IMR-90 (cell line): ENCODE measurements around the gene MLLT3. TPM values are rescaled to one million over a fixed set of nuclear protein-coding genes. Genes with fewer than 3 reads are reported as not detected.

Experiments used
- ATAC-seq: fragments of 200-7000 bp; cut with Tn5 transposase; 2 replicates; pipeline ENCODE4 v1.9.1; 2020; ENCODE audit warnings: low read depth, mild to moderate bottlenecking, moderate library complexity
- BruUV-seq: library from RNA; stranded (reverse); fragments of 400-500 nt; replicated peaks from 2 replicates; lab custom pipeline; 2021; lab: Mats Ljungman, UMichigan
- CTCF ChIA-PET: fragments of 300-600 bp; formaldehyde crosslinking; extraction: SDS; loops from one replicate; lab custom pipeline; 2021; ENCODE audit warnings: antibody characterized with exemption; lab: Yijun Ruan, JAX
- POLR2A ChIA-PET: fragments of 300-600 bp; sonication (Branson Sonifier 250); formaldehyde crosslinking; loops from one replicate; lab custom pipeline; 2022; ENCODE audit warnings: antibody characterized with exemption; ENCODE audit not compliant: unreplicated experiment; lab: Charles Lee
- DNase-seq: peaks from one replicate; pipeline ENCODE4 v3.0.0; 2013
- H2AFZ ChIP-seq: replicated peaks from 2 replicates; pipeline ENCODE3; 2013; ENCODE audit warnings: low read length, mild to moderate bottlenecking; ENCODE audit not compliant: poor library complexity
- H2AK5ac ChIP-seq: 2 replicates; pipeline ENCODE4 v1.6.1; 2013; ENCODE audit warnings: low read depth, low read length, inconsistent platforms
- H2AK9ac ChIP-seq: replicated peaks from 2 replicates; pipeline ENCODE3; 2013; ENCODE audit warnings: mild to moderate bottlenecking, low read depth, low read length, moderate library complexity; ENCODE audit not compliant: poor library complexity
- H2BK120ac ChIP-seq: 2 replicates; pipeline ENCODE4 v1.6.1; 2013; ENCODE audit warnings: low read depth, low read length, inconsistent platforms
- H2BK15ac ChIP-seq: 3 replicates; pipeline ENCODE4 v1.6.1; 2013; ENCODE audit warnings: low read depth, low read length, inconsistent platforms
- H2BK20ac ChIP-seq: 2 replicates; pipeline ENCODE4 v1.6.1; 2013; ENCODE audit warnings: low read depth, mild to moderate bottlenecking, inconsistent platforms, low read length, moderate library complexity
- H2BK5ac ChIP-seq: 2 replicates; pipeline ENCODE4 v1.6.1; 2013; ENCODE audit warnings: mild to moderate bottlenecking, low read depth, low read length, inconsistent platforms; ENCODE audit not compliant: poor library complexity, severe bottlenecking
- H3K14ac ChIP-seq: replicated peaks from 2 replicates; pipeline ENCODE4 v1.6.1; 2013; ENCODE audit warnings: low read depth, low read length, inconsistent platforms
- H3K18ac ChIP-seq: 2 replicates; pipeline ENCODE4 v1.6.1; 2013; ENCODE audit warnings: low read depth, low read length, control low read depth
- H3K23ac ChIP-seq: 2 replicates; pipeline ENCODE4 v1.6.1; 2013; ENCODE audit warnings: low read depth, low read length, inconsistent platforms
- H3K27ac ChIP-seq: 2 replicates; pipeline ENCODE4 v1.5.1; 2013; ENCODE audit warnings: mild to moderate bottlenecking, control low read depth, low read length; ENCODE audit not compliant: insufficient read depth
- H3K27me3 ChIP-seq: 2 replicates; pipeline ENCODE4 v1.6.1; 2013; ENCODE audit warnings: low read length; ENCODE audit not compliant: control insufficient read depth, insufficient read depth
- H3K36me3 ChIP-seq: 2 replicates; pipeline ENCODE4 v1.6.1; 2013; ENCODE audit warnings: low read length, mixed read lengths; ENCODE audit not compliant: control insufficient read depth, insufficient read depth
- H3K4ac ChIP-seq: 2 replicates; pipeline ENCODE4 v1.6.1; 2013; ENCODE audit warnings: low read depth, low read length, inconsistent platforms
- H3K4me1 ChIP-seq: 2 replicates; pipeline ENCODE4 v1.6.1; 2013; ENCODE audit warnings: low read length, mixed read lengths; ENCODE audit not compliant: control insufficient read depth, insufficient read depth
- H3K4me2 ChIP-seq: 2 replicates; pipeline ENCODE4 v1.6.1; 2013; ENCODE audit warnings: low read depth, mild to moderate bottlenecking, control low read depth, low read length, moderate library complexity
- H3K4me3 ChIP-seq: 2 replicates; pipeline ENCODE4 v1.5.1; 2013; ENCODE audit warnings: low read depth, mild to moderate bottlenecking, control low read depth, low read length, moderate library complexity; ENCODE audit not compliant: insufficient read depth
- H3K56ac ChIP-seq: 2 replicates; pipeline ENCODE4 v1.6.1; 2013; ENCODE audit warnings: low read length, inconsistent platforms; ENCODE audit not compliant: insufficient read depth; ENCODE audit errors: extremely low read depth
- H3K79me1 ChIP-seq, 2 experiments: 2 replicates each; pipeline ENCODE4 v1.6.1; 2013; ENCODE audit warnings: low read length in 2 of 2, inconsistent platforms in 1 of 2, low read depth in 1 of 2
- H3K9ac ChIP-seq: 2 replicates; pipeline ENCODE4 v1.6.1; 2013; ENCODE audit warnings: low read depth, low read length, control low read depth
- H3K9me1 ChIP-seq: 2 replicates; pipeline ENCODE4 v1.6.1; 2013; ENCODE audit warnings: low read length, inconsistent platforms; ENCODE audit not compliant: insufficient read depth
- H3K9me3 ChIP-seq: 2 replicates; pipeline ENCODE4 v1.6.1; 2013; ENCODE audit warnings: low read length; ENCODE audit not compliant: control insufficient read depth, insufficient read depth
- H4K20me1 ChIP-seq: 2 replicates; pipeline ENCODE4 v1.6.1; 2013; ENCODE audit warnings: low read length, inconsistent platforms; ENCODE audit not compliant: insufficient read depth
- H4K5ac ChIP-seq: 2 replicates; pipeline ENCODE4 v1.6.1; 2013; ENCODE audit warnings: mild to moderate bottlenecking, low read depth, low read length, control low read depth
- H4K8ac ChIP-seq, 2 experiments: 2 replicates each; pipeline ENCODE4 v1.6.1; 2013; ENCODE audit warnings: low read depth in 2 of 2, low read length in 2 of 2, control low read depth in 1 of 2, inconsistent platforms in 1 of 2
- H4K91ac ChIP-seq: 2 replicates; pipeline ENCODE4 v1.6.1; 2013; ENCODE audit warnings: low read depth, low read length, inconsistent platforms; ENCODE audit not compliant: insufficient read depth
- BHLHE40 ChIP-seq: fragments of 150-350 bp; IDR thresholded peaks from 2 replicates; pipeline ENCODE4 v1.6.1; 2016; ENCODE audit warnings: mild to moderate bottlenecking, low read depth, low read length
- CEBPB ChIP-seq: IDR thresholded peaks from 2 replicates; pipeline ENCODE4 v1.6.1; 2012; ENCODE audit warnings: low read depth, low read length, improper control_type of control experiment
- CHD1 ChIP-seq: IDR thresholded peaks from 2 replicates; pipeline ENCODE4 v1.6.1; 2012; ENCODE audit warnings: low read depth, low read length, improper control_type of control experiment
- CTCF ChIP-seq: conservative IDR thresholded peaks from 2 replicates; pipeline ENCODE4 v1.5.1; 2012; ENCODE audit warnings: mild to moderate bottlenecking, low read depth, low read length, improper control_type of control experiment
- ELK1 ChIP-seq: fragments of 150-350 bp; IDR thresholded peaks from 2 replicates; pipeline ENCODE4 v1.6.1; 2016; ENCODE audit warnings: low read depth, mild to moderate bottlenecking, low read length, moderate library complexity, borderline replicate concordance
- FOS ChIP-seq: fragments of 150-350 bp; IDR thresholded peaks from 2 replicates; pipeline ENCODE4 v1.6.1; 2016; ENCODE audit warnings: low read depth, low read length
- MAFK ChIP-seq: IDR thresholded peaks from 2 replicates; pipeline ENCODE4 v1.6.1; 2012; ENCODE audit warnings: low read depth, low read length, improper control_type of control experiment
- MAZ ChIP-seq: IDR thresholded peaks from 2 replicates; pipeline ENCODE4 v1.6.1; 2012; ENCODE audit warnings: low read depth, mild to moderate bottlenecking, low read length, improper control_type of control experiment, moderate library complexity, borderline replicate concordance
- MXI1 ChIP-seq: IDR thresholded peaks from 2 replicates; pipeline ENCODE4 v1.6.1; 2012; ENCODE audit warnings: low read depth, mild to moderate bottlenecking, low read length, moderate library complexity, borderline replicate concordance
- NFE2L2 ChIP-seq: fragments of 150-350 bp; IDR thresholded peaks from 2 replicates; pipeline ENCODE4 v1.6.1; 2016; ENCODE audit warnings: low read depth, mild to moderate bottlenecking, low read length
- POLR2A ChIP-seq: IDR thresholded peaks from 2 replicates; pipeline ENCODE4 v1.6.1; 2012; ENCODE audit warnings: mild to moderate bottlenecking, low read depth, low read length
- RAD21 ChIP-seq: IDR thresholded peaks from 2 replicates; pipeline ENCODE4 v1.6.1; 2012; ENCODE audit warnings: low read length, improper control_type of control experiment
- RCOR1 ChIP-seq: IDR thresholded peaks from 2 replicates; pipeline ENCODE4 v1.6.1; 2012; ENCODE audit warnings: mild to moderate bottlenecking, low read length, improper control_type of control experiment; ENCODE audit not compliant: insufficient replicate concordance
- RFX5 ChIP-seq: IDR thresholded peaks from 2 replicates; pipeline ENCODE4 v1.8.0; 2012; ENCODE audit warnings: low read depth, mild to moderate bottlenecking, low read length, moderate library complexity
- SMC3 ChIP-seq: fragments of 150-350 bp; IDR thresholded peaks from 2 replicates; pipeline ENCODE4 v1.6.1; 2016; ENCODE audit warnings: low read depth, mild to moderate bottlenecking, antibody characterized with exemption, low read length, moderate library complexity
- USF2 ChIP-seq: fragments of 150-350 bp; IDR thresholded peaks from 2 replicates; pipeline ENCODE4 v1.6.1; 2017; ENCODE audit warnings: mild to moderate bottlenecking, antibody characterized with exemption, low read length, low read depth
- WGBS, 2 experiments: methylation state at CpG; one replicate each; pipeline versions ENCODE4 v1.1.5 to v1.1.7; 2013; ENCODE audit warnings: missing lambda C conversion rate in 2 of 2; ENCODE audit not compliant: insufficient read length in 1 of 2; ENCODE audit errors: extremely low coverage in 2 of 2; 5-methylcytosine and 5-hydroxymethylcytosine counted together
- dilution Hi-C: fragments of 300-500 bp; cut with HindIII; formaldehyde crosslinking; loops from one replicate; pipeline ENCODE4 v1.14.3; 2018; ENCODE audit warnings: low sequenced_read_pairs; ENCODE audit not compliant: unreplicated experiment
- in situ Hi-C: fragments of 300-500 bp; cut with MboI; formaldehyde crosslinking; loops from 3 replicates; pipeline ENCODE4 v1.14.3; 2019; ENCODE audit warnings: low sequenced_read_pairs, inconsistent platforms, mixed read lengths
- intact Hi-C: fragments of 100-400 bp; cut with micrococcal nuclease; formaldehyde crosslinking; loops from 2 replicates; pipeline ENCODE4 v1.10.0; 2022
- polyA plus RNA-seq, 3 experiments: library from polyadenylated mRNA; depleted of rRNA; stranded (reverse); fragments of >200 nt; gene quantifications; 2 replicates each; pipeline ENCODE4 v1.2.3, GENCODE V29; 2012; ENCODE audit warnings: low replicate concordance in 1 of 3
- total RNA-seq: library from RNA; depleted of rRNA; stranded (reverse); fragments of >200 nt; gene quantifications from 2 replicates; pipeline ENCODE4 v1.2.3, GENCODE V29; 2012

MLLT3 gene
- total and polyA plus RNA-seq, 2 of the 4 experiments (the other 2 are of a cell fraction) = 10.4 to 21.1 TPM

- Histone ChIP-seq H2AK9ac (no peak overlapping the region), H2AK5ac (no peak overlapping the region), H4K5ac (no peak overlapping the region), H3K4me2 (no peak overlapping the region), H4K91ac (no peak overlapping the region), H3K56ac (no peak overlapping the region), H3K36me3 (no peaks in the 10 kb centered on the region), H2BK5ac (no peak overlapping the region), H3K9ac (no peak overlapping the region), H2BK120ac (no peak overlapping the region), H3K23ac (no peak overlapping the region), H4K8ac (no peak overlapping the region), H4K20me1 (no peaks in the 10 kb centered on the region), H3K4ac (no peak overlapping the region), H3K79me1 (no peaks in the 10 kb centered on the region), H2BK20ac (no peak overlapping the region), H2AFZ (no peak overlapping the region), H3K4me1 (peaks cover 4% of the 10 kb centered on the region), H3K27me3 (peaks cover 2% of the 10 kb centered on the region), H3K18ac (no peak overlapping the region), H3K9me1 (peaks cover 6% of the 10 kb centered on the region; the same call in 1 of the 2 replicates), H3K14ac (no peak overlapping the region), H3K27ac (no peak overlapping the region), H3K4me3 (no peak overlapping the region), H3K9me3 (no peaks in the 10 kb centered on the region), H2BK15ac (no peak overlapping the region)
- TF ChIP-seq SMC3 (no peak), MAZ (no peak), FOS (no peak), ELK1 (no peak), MXI1 (no peak), RAD21 (no peak), NFE2L2 (no peak), CEBPB (no peak), CTCF (no peak), BHLHE40 (no peak), RFX5 (no peak), RCOR1 (no peak), POLR2A (no peak), CHD1 (no peak), MAFK (no peak), USF2 (no peak)
- ATAC-seq (no peak), DNase-seq (no peak)
- POLR2A ChIA-PET = no interaction called here
- CTCF ChIA-PET = no interaction called here
- intact Hi-C loops = no loop called here
- dilution Hi-C loops = no loop called here
- no CpG with 5 or more reads among the region's 6 CpGs for WGBS, 2 experiments
- no TSS peak for BruUV-seq
- in situ Hi-C loops = no loop called here
Measured at GRCh38 chr9:20321423-20322082, 300.7 kb downstream of the MLLT3 start.
